Activated naive CD8-positive, alpha-beta T cell (primary cell): ENCODE measurements around the gene POLN.
A peak's percentile ranks its signal among the peaks of the same experiment; 100 is the strongest.

Experiments used
- H3K27ac Mint-ChIP-seq: one replicate; pipeline ENCODE4 v1.8.0; 2021; ENCODE audit warnings: mixed read lengths
- H3K27me3 Mint-ChIP-seq: one replicate; pipeline ENCODE4 v1.8.0; 2021; ENCODE audit warnings: mixed read lengths
- H3K36me3 Mint-ChIP-seq: one replicate; pipeline ENCODE4 v1.8.0; 2021; ENCODE audit warnings: mixed read lengths
- H3K4me1 Mint-ChIP-seq: one replicate; pipeline ENCODE4 v1.8.0; 2021; ENCODE audit warnings: low read depth, mixed read lengths
- H3K4me3 Mint-ChIP-seq: one replicate; pipeline ENCODE4 v1.8.0; 2021; ENCODE audit warnings: mild to moderate bottlenecking, mixed read lengths
- H3K9me3 Mint-ChIP-seq: one replicate; pipeline ENCODE4 v1.8.0; 2021; ENCODE audit warnings: low read depth, mixed read lengths

The POLN gene

DNA sequence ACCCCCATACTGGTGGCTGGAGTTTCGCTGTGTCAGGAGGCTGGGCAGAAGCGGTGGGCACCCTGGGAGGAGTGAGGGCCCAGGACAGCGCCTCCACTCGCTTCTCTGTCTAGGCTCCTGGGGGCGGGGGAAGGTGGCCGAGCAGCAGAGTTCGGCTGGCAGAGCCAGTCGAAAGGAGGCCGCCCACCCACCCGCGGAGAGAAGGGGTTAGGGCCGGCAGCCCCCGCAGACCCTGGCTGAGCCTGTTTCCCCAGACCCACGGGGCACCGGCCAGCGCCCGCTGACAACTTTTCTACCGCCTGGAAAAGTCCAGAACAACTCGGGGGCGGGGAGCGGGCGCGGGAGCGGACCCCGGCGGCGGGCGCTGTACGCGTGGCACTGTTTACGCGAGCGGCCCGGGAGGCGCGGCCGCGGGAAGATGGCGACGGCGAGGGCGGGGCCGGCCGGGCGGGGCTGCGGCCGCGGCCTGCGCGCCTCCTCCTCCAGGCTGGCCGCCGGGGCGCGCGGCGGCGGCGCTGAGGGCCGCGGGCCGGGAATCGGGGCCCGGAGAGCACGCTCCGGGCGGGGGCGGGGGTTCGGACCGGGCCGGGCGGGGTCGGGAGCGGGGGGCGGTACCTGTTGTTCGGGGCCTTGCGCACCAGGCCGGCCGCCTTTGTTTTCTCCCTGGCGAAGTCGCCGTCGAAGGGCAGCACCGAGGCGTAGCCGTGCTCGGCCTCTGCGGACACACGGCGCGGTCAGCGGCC is 19.4 kb upstream of the POLN start:
- Mint-ChIP-seq H3K9me3 (no peaks in the 10 kb centered on the region), H3K27ac (no peak overlapping the region)

DNA sequence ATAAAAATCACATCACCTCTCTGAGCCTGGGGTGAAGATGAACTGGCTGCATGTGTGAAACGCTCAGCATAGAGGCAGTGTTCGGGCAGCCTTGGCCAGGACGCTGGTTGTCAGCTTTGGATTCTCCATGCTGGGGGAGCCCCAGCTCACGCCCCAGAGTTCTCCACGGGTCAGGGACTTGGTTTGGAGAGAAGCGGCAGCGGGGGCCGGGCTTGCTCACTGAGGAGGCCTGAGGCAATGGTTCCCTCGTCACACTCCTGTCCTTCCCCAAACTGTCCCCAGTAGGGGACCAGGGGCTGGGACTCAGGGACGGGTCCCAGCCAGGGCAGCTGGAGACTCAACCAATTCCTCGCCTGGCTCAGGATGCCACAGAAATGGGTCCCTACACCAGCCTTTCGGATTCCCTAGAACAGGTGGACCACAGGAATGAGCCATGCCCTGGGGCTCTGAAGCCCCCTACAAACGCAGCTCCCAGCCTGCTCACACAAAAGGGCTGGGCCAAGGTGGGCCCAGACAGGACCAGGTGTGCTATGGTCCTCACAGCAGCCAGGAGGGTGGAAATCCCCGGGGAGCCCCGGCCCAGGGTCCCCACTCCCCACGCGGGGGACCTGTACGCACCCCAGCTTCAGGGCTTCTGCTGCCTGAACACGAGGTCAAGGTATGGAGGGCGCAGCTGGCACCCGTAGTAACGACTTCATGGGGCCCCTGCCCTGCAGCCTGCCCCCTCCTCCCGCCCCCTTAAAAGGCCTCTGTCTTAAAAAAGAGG is 18.6 kb upstream of the POLN start:
- peak overlapping the region; percentile 53 for H3K4me3 Mint-ChIP-seq
- peaks cover 3% of the 10 kb centered on the region for H3K4me1 Mint-ChIP-seq
- no peak overlapping the region for H3K27ac Mint-ChIP-seq
- no peaks in the 10 kb centered on the region for H3K9me3 Mint-ChIP-seq
- no peaks in the 10 kb centered on the region for H3K36me3 Mint-ChIP-seq
- H3K27me3 Mint-ChIP-seq: no peaks in the 10 kb centered on the region

More for the DNA sequence above, 19.4 kb upstream of the POLN start:
- Mint-ChIP-seq H3K4me3 (peak overlapping the region; percentile 53), H3K4me1 (peaks cover 3% of the 10 kb centered on the region), H3K27me3 (no peaks in the 10 kb centered on the region), H3K36me3 (no peaks in the 10 kb centered on the region)

DNA sequence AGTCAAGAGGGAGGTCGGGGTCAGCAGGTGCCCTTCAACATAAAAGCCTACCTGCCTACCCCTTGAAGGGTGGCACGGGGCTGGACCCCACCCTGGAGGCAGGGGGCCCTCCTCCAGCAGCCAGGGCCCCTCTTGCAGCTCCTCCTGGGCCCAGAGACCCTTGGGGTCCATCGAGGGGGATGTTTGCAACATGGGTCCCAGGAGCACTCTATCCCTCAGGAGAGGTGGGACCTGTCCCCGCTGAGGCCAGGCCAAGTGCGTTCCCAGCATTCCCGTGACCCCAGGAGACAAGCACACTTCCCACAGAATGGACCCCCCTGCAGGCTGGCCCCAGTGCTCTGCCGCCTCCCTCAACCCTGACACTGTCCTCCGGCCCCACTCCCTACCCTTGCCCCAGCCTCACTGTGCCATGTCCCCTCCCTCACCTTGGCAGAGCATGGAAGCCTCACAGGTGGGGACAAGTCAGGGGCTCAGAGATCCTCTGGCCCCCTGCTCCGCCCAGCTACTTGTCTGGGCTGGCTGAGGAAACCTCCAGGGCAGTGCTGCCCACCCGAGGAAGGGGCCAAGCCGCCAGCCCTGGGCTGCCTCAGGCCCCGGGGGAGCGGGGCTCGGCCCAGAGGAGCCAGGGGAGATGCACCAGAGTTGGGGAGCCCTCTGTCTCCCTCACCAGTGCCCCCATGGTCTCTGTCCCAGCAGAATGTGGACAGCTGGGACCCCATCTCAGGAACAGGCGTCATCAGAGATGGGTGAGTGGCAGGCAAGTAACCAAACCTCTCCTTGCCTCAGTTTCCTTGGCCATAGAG is 17.8 kb upstream of the POLN start:
- Mint-ChIP-seq H3K27me3 (no peaks in the 10 kb centered on the region), H3K27ac (no peak overlapping the region), H3K4me3 (peak overlapping the region; percentile 20), H3K9me3 (no peaks in the 10 kb centered on the region), H3K36me3 (no peaks in the 10 kb centered on the region), H3K4me1 (peaks cover 3% of the 10 kb centered on the region)

DNA sequence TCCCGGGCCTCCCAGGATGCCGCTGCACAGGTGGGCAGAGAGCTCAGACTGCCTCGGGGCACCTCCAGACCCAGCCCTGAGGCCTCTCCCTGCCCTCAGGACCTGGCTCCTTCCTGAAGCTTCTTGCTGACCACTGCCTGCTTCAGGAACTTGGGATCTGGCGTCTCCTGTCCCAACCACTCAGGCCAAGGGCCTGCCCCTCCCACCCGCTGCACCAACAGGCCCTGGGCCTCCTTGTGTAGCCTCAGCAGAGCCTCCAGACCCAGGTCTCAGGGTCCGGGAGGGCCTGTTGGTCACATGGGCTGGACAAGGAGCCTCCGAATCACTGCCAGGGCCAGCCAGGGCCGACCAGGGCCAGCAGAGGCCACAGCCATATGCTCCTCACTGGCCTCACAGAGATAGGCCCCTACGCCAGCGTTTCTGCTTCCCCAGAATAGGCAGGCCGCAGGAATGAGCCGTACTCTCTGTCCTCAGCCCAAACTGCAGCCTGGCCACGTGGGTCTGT is 17.2 kb upstream of the POLN start:
- Mint-ChIP-seq H3K27me3 (no peaks in the 10 kb centered on the region), H3K36me3 (no peaks in the 10 kb centered on the region), H3K4me1 (peaks cover 3% of the 10 kb centered on the region), H3K4me3 (no peak overlapping the region), H3K27ac (no peak overlapping the region), H3K9me3 (no peaks in the 10 kb centered on the region)

DNA sequence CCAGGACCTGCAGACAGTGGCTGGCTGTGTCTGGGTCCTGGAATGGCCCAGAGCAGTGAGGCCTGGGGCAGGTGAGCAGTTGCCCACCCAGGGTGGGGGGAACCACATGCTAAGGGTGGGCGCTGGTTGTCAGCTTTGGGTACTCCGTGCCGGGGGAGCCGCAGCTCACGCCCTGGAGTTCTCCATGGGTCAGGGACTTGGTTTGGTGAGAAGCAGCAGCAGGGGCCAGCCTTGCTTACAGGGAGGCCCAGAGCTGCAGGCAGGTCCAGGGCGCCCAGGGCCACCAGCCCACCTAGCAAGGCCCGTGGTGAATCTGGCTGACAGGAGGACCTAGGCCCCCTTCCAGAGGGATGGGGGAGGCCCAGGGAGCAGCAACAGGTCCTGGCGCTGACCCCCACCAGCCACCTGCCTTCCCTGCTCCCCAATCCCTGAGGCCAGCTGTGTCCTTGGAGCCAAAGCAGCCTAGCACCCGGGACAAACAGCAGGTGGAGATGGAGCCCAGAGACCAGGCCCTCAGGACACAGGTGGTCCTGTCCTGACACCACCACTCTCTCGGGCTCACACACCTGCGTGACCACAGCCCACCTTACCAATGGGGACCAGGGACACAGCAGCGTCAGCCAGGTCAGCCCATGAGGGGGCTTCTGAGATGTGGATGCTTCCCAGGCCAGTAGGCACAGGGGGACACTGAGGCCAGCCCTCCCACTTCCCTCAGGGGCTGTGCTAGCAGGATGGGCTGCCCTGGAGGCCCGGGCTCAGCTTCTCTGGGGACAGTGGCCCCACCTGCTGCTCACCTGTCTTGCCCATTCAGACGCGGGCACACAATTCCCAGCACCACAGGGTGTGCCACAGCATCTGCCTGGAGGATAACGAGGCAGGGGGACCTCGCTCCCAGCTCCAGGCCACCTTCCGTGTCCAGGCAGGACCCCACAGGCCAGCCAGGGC is 16.4 kb upstream of the POLN start:
- no peak overlapping the region for H3K27ac Mint-ChIP-seq

DNA sequence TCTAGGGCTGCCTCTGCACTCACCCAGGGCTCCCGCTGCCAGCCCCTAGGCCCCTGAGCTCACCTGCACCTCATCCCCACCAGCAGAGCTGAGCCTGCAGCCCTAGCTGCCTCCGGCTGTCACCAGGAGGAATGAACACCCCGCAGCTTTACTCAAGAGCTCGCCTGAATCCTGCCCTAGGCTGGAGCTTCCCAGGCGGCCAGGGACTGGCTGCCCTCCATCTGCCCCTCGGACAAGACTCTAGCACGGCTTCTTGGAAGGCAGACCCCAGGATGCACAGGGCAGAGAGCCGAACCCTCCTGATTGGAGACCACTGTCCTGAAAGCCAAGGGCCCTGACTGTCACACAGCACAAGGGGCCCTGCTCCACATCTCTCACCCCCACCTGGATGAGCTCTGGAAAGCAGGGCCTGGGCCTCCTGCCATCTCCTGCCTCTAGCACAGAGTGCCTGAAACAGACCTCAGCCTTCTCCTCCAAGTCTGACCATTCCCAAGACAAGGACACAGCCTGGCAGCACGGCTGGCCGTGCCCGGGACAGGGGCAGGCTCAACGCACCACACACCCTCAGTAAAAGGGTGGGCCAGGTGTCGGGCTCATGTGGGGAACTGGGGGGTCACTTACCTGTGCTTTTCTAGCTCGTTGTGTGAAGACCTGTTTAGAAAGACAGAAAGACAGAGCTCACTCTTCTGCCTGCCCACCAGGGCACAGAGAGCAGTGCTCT is 15.6 kb upstream of the POLN start:
- no peaks in the 10 kb centered on the region for H3K9me3 Mint-ChIP-seq
- no peak overlapping the region for H3K27ac Mint-ChIP-seq
- H3K4me3 Mint-ChIP-seq: no peak overlapping the region
- H3K27me3 Mint-ChIP-seq: no peaks in the 10 kb centered on the region
- H3K4me1 Mint-ChIP-seq: no peaks in the 10 kb centered on the region
- H3K36me3 Mint-ChIP-seq: no peaks in the 10 kb centered on the region

More for the DNA sequence above, 16.4 kb upstream of the POLN start:
- Mint-ChIP-seq H3K9me3 (no peaks in the 10 kb centered on the region), H3K36me3 (no peaks in the 10 kb centered on the region), H3K27me3 (no peaks in the 10 kb centered on the region), H3K4me1 (peaks cover 3% of the 10 kb centered on the region), H3K4me3 (no peak overlapping the region)

DNA sequence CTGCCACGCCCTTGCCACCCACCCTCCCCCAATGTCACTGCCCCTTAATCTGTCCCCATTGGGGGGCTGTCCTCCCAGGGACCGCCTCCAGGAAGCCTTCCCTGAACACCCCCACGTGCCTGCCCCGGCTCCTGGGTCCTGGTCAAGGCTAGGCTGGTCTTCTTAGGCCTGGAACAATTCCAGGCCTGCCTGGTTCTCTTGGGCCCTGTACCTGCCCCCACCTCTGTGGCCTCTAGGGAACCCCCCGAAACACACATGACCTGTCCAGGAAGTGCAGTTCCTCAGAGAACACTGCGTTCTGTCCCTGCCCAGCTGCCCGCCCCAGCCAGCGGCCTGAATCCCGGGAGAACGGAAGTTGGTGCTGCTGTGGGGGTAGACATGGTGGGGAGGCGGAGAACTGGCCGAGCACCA is 14.9 kb upstream of the POLN start:
- Mint-ChIP-seq H3K4me3 (no peak overlapping the region), H3K9me3 (no peaks in the 10 kb centered on the region), H3K27ac (no peak overlapping the region), H3K27me3 (no peaks in the 10 kb centered on the region), H3K36me3 (no peaks in the 10 kb centered on the region), H3K4me1 (no peaks in the 10 kb centered on the region)

DNA sequence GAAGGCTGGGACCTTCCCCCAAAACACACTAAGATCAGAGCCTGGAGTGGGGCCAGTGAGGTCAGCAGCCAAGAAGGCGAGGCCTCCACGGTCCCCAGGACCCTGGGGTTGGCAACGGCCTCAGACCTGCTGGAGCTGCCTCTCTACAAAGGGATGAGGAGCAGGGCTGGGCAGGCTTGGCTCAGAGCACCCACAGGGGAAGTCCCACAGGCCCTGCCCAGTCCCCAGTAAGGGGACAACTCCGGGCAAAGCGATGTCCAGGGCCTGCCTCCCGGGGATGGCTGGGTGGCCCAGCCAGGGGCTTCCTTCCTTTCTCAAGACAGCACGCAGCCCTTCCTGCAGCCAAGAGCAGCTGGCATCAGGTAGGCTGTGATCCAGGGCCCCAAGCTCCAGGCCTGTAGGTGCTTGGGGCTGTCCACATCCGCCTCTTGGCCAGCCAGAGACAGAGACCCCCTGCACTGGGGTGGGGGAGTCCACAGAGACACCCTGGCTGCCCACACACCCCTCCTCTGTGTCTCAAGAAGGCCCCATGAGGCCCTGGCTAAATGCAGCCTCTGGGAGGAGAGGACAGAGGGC is 14.3 kb upstream of the POLN start:
- Mint-ChIP-seq H3K27me3 (no peaks in the 10 kb centered on the region), H3K27ac (no peak overlapping the region), H3K9me3 (no peaks in the 10 kb centered on the region), H3K4me1 (no peaks in the 10 kb centered on the region), H3K36me3 (no peaks in the 10 kb centered on the region), H3K4me3 (no peak overlapping the region)

DNA sequence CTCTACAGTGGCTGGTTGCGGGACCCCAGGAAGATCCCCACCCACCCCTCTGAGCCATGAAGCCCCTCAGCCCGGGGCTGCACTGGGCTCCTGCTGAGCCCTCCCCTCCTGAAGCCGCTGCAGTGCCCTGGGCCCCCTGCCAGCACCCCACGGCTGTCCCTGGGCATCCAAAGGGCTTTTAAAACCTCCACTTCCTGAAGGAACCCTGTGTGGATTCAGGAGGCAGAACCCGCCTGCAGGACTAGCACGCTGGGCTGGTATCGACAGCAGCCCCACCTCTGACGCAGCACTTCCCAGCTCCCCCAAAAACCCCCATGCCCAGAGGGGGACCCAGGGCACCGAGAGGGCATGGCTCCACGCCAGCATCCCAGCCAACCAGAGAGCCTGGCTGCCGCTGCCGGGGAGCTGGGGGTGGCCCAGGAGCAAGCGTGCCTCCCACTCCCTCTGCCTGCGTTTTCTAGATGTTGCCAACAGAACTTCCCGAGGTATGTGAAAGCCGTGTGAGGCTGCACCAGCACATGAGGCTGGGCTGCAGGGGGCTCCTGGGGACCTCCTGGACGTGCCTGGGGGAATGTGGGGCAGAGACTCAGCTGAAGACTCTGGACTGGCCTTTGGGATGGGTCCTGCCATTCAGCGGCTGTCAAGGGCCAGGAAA is 13.7 kb upstream of the POLN start:
- Mint-ChIP-seq H3K27me3 (no peaks in the 10 kb centered on the region), H3K4me3 (no peak overlapping the region), H3K36me3 (no peaks in the 10 kb centered on the region), H3K9me3 (no peaks in the 10 kb centered on the region), H3K27ac (no peak overlapping the region), H3K4me1 (no peaks in the 10 kb centered on the region)

DNA sequence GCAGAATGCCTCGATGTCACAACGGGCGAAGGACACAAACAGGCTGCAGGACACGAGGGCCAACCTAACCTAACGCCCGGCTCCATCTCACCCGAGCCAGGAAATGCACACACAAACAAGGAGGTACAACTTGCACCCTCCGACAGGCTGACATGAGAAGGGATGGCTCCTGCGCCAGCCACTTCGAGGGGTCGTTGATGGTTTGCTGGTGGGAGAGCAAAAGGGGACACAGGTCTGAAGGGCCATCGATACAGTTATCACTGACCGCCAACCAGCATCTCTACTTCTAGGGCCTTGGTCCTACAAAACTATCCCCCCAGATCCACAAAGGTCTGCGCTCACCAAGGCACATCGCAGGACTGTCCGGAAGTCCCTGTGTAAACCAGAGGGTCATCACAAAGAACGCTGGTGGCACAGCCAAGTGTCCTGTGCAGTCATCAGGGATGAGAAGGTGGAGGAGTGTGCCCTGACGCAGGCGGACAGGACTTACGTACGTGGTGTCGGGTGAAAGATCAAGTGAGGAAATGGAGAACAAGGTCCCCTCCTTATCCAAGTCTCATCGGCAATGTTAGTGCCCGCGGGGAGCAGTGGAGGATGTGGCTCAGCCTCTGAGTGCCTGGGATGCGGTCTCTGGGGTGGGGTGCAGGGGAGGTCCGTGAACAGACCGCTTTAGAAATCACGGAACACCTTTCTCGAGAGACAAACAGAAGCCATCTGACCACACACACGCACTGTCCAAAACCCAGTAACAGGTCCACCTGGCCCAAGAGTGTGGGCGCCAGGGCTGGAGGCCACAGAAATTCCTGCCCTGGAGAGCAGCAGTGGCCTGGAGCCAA is 13.0 kb upstream of the POLN start:
- H3K36me3 Mint-ChIP-seq: no peaks in the 10 kb centered on the region

DNA sequence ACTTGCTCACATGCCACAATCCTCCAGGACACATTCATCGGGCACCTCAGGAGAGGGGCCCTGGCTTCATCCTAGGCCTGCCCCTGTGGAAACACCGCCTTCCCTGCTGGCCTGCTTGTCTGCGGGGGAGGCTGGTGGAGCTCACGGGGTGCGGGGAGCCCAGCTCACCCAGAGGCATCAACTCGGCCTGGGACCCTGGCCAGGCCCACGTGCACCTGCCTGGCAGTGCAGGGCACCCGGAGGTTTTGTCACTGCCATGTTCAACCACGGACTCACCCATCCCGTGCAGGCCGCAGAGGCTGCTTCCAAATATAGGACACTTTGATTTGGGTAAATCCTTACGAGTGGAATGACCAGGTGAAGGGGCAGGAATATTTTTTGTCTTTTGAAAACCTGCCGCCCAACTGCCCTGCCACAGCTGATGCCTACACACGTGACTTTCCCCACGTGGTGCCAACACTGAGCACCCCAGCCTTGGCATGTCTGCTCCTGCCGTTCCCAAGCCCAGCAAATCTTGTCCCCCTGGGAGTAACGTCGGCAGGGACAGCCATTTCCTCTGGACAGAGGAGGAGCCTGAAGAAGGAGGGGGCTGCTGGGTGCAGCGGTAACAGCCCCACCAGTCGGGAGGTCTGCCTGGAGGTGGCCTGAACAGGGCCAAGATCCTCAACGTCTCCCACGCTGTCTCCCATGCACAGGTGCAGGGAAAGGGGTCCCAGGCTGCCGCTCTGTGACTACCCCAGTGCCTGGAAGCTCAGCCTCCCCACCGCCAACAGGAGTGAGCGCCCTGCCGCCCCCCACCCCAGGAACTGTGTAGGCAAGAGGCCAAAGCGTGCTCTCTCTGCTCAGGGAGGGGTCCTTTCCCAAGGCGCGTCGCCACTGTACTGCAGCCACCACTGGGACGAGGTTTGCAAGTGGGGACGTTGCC is 11.5 kb upstream of the POLN start:
- Mint-ChIP-seq H3K36me3 (no peaks in the 10 kb centered on the region), H3K9me3 (no peaks in the 10 kb centered on the region), H3K27me3 (no peaks in the 10 kb centered on the region), H3K27ac (no peak overlapping the region), H3K4me1 (no peaks in the 10 kb centered on the region), H3K4me3 (no peak overlapping the region)

More for the DNA sequence above, 13.0 kb upstream of the POLN start:
- Mint-ChIP-seq H3K4me3 (no peak overlapping the region), H3K27ac (no peak overlapping the region), H3K9me3 (no peaks in the 10 kb centered on the region), H3K4me1 (no peaks in the 10 kb centered on the region), H3K27me3 (no peaks in the 10 kb centered on the region)
